Measurements from ENCODE around the gene NRG2. TPM values are rescaled to one million over a fixed set of nuclear protein-coding genes. Genes with fewer than 3 reads are reported as not detected.

The NRG2 gene
- total and polyA plus RNA-seq, 2 of the 8 experiments (the other 6 are each of a cell fraction or from before 2014, with no cell fraction given), result 0.27 to 0.54 TPM

DNA sequence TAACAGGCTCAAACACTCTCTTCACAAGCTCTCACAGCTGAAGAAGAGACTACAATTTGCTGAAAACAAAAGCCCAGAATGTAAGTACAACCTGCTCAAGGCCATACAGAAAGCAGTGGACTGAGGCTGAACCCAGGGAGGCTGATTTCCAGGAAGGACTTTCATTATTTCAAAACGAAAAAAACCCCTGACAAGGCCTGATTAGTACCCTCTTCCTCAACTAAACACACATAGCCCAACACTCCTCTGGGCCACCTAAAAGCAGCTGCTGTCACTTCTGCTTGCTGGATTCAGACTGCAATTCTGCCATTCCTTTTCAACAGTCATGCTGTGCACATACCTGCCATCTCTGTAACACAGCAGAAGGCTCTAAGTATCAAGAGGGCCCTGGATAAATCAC, 18.2 kb downstream of the NRG2 start (continued):
- TF ChIP-seq CHD7 (IDR thresholded peaks at IDR 0.05; ENCODE audit: insufficient replicate concordance, low read length) (no peak), CHD1 (IDR thresholded peaks at IDR 0.05; ENCODE audit: low read depth, low read length) (no peak), TBP (IDR thresholded peaks at IDR 0.05; ENCODE audit: low read depth, low read length) (no peak), YY1 (IDR thresholded peaks at IDR 0.05; ENCODE audit: low read depth, low read length) (no peak), EP300 (IDR thresholded peaks at IDR 0.05; ENCODE audit: borderline replicate concordance in 1 of 2, low read depth in 2 of 2, low read length in 2 of 2) (no peak), RBBP5 (IDR thresholded peaks at IDR 0.05; ENCODE audit: borderline replicate concordance, low read depth, low read length) (no peak), MAX (IDR thresholded peaks at IDR 0.05) (no peak), TEAD4 (IDR thresholded peaks at IDR 0.05; ENCODE audit: low read depth, low read length) (no peak)

Measured in H1 (cell line).